HG02763 (cell line): ENCODE data around the gene COMT.

Experiments used
- ATAC-seq: cut with Tn5 transposase; IDR thresholded peaks from one replicate; pipeline ENCODE4 v1.9.1; 2021; ENCODE audit warnings: mild to moderate bottlenecking, moderate library complexity; ENCODE audit not compliant: unreplicated experiment

Gene COMT

DNA sequence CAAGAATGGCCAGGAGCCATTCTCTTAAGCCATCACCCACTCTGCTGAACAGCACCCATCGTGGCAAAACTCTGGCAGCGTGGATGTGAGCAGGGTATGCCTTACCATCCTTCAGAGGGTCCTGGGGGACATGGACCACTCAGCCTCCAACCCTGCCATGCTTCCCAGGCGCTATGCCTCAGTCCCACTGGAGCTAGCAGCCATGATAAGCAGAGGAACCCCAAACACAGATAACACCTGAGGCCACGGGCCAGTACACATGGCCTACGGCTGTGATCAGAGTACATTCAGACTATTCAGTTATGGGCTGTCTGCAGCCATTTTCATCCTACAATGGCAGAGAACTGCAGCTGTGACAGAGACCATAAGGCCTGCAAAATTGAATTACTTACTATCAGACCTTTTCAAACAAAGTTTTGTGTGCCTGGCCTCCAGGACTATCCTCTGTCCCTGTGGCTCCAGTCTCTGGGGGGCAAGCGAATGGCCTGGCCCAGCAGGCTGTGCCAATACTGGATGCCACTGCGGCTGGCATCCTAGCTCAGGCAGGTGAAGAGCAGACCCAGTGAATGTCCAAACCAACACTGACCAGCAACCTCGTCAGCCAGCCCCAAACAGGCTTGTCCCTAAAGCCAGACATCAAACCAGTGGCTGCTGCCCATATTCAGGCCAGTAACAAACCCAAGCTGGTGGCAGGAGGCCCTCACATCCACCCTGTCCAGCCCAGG is 68.2 kb downstream of the COMT start:
- ATAC-seq, result no peak

DNA sequence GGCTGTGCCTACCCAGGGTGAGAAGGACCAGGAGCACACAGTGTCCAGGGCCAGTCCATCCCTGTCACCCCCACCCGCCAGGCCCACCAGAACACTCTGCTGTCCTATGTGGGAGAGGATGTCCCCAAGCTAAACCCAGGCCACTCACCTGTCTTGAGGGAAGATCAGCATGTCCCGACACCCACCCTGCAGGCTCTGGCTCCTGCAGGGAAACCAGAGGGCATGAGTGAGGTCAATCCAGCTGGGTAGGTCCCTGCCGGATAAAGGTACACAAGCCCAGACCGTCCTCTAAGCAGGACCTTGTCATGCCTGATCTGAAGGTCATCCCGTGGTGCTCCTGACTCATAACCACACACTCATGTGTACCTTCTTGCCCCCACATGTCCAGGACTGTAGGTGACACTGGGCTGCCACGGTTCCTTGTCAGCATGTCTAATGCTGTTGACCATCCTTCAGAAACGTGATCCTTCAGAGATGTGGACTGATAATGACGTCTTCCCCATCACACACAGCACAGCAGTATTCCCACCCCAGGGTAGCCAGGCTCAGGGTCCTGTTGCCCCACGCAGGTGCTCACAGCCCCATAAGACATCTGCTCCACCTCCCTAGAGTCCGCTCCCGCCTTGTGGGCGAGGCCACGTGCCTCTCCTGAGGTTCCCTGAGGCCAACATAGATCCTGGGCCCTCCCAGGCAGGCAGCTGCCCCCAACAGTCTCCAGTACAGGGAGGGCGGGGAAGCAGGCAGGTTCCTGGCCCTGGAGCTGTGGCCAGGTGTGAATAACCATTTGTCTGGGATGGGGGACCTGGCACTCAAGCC is 68.9 kb downstream of the COMT start:
- ATAC-seq, result no peak

- no peak for ATAC-seq
Measured at GRCh38 chr22:20011123-20011992, 69.8 kb downstream of the COMT start.

DNA sequence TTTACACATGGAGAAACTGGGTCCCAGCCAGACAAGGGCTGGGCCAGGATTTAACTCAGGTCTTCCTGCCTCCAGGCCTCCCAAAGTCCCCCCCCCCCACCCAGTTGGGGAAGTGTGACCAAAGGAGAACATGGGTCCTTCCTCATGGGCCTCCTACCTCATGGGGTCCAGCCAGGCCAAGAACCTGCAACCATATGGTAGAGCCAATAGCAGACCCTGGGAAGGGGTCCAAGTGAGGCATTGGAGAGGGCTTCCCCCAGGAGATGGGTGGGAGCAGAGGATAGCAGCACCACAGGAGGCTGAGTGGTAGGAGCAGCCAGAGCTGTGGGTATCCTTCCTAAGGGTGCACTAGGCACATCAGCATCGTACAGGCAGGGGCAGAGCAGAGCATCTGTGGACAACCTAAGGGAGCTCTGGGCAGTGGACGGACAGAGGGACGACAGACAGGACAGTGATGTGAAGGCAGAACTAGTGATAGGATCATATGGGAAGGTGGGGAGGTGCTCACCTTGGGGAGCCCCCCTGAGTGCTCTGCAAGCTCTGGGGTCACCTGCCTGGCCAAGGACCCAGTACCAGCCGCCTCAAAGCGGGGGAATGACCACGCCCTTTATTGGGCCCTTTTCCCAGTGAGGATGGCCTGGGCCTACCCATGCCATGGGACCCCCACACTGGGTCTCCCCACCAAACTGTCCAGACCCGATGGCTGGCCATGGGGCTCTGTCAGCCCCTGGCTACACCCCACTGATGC is 70.6 kb downstream of the COMT start:
- no peak for ATAC-seq

DNA sequence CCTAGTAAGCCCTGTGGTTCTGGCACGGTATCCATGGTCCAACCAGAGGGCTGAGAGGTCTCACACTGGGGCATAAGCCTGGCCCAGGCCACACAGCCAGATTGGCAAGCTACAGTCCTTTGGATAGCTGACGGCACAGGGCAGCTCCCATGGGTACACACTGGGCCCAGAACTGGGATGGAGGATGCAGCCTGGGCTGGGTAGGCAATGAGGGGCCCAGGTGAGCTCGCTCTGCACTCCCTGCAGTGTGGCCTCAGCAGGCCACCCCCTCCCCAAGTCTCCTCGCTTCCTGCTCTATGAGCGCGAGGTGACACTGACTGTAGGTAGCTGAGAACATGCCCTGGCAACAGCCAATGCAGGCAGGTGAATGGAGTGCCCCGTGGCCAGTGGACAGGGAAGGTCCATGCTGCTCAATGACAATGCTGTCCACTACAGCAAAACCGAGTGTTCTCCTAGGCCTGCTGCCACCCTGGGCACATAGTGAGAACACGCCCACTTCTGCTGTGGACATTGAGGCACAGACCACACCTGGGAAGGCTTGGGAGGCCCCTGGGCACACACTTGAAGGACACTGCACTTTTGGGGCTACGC is 71.3 kb downstream of the COMT start:
- ATAC-seq, result no peak

GRCh38 chr22:20013382-20013871 is 71.9 kb downstream of the COMT start:
- ATAC-seq, result no peak

GRCh38 chr22:20014526-20015186 is 73.1 kb downstream of the COMT start:
- no peak for ATAC-seq

GRCh38 chr22:20015187-20015625 is 73.6 kb downstream of the COMT start:
- ATAC-seq, result no peak

- peak; percentile 2 for ATAC-seq
Measured at GRCh38 chr22:20015971-20016733, 74.6 kb downstream of the COMT start.

DNA sequence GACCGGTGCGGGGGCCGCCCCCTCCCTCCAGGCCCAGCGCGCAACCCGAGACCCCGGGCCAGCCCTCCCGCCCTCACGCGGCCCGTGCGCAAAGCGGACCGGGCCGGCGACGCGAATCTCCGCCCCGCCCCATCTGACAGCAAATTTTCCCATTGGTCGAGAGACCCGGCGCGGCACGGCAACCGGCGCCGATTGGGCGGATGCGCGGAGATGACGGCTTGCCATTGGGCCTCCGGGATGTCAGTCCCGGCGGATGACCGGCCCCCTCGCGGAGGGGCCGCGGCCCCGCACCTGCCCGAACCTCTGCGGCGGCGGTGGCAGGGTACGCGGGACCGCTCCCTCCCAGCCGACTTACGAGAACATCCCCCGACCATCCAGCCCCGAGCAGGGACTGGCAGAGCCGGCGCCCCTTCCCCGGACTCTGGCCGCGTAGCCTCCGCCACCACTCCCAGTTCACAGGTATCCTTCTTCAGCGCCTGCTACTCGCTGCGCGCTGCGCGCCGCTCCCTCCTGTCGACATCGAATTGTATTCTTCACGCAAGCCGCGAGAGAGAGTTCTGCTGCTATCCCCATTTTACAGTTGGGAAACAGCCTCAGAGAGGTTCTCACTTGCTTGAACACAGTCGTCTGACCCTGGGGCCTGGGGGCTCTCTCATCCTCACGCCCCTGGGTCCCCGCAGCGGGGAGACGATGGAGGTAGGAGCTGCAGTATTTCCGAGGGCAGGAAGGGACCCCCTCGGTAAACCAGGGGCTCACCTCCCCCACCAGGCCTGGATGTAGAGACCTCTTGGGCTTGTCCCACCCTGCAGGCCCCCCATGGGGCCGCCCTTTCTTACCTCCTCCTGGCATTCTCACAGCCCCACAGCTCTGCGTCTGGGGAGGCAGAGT is 75.4 kb downstream of the COMT start, which contains the start of gene ARVCF:
ARVCF (minus strand) TSS at position 90 of the 888 bp plus-strand sequence. CDS start 26,029 bp downstream, outside the sequence.
- peak; percentile 59 for ATAC-seq

DNA sequence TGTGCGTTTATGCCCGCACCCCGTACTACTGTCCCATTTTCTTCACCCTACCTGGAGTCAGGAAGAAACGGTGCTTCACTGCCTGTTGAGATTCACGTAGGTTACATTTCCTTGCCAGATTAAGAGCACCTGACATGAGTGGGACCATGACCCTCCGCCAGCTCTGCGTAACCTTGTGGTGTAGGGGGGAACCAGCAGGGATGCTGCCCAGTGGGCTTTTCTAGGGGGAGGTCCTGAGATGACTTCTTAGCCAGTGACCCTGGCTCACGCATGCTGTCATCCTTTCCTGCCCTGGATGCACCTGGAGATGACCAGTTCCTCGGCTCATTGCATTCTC is 76.0 kb downstream of the COMT start:
- ATAC-seq, result no peak

- no peak for ATAC-seq
Measured at GRCh38 chr22:20018001-20018400, 76.4 kb downstream of the COMT start.
